Mucosa of descending colon (tissue), 3 donors: ENCODE data around the gene SND1. TPM values are rescaled to one million over a fixed set of nuclear protein-coding genes. Genes with fewer than 3 reads are reported as not detected.

ENCODE experiments used
- ATAC-seq: fragments of 200-7000 bp; cut with Tn5 transposase; one replicate; pipeline ENCODE4 v1.9.1; 2020; ENCODE audit warnings: mild to moderate bottlenecking, moderate library complexity
- DNase-seq, 3 donors: peaks; one replicate each; pipeline ENCODE4 v3.0.0-alpha.2; 2020
- H3K36me3 ChIP-seq: fragments of 200-600 bp; one replicate; pipeline ENCODE4 v1.8.0; 2021; ENCODE audit warnings: low read depth, mild to moderate bottlenecking
- H3K4me1 ChIP-seq: fragments of 200-600 bp; one replicate; pipeline ENCODE4 v1.8.0; 2021; ENCODE audit warnings: low read depth, mild to moderate bottlenecking
- H3K4me3 ChIP-seq: fragments of 200-600 bp; one replicate; pipeline ENCODE4 v1.8.0; 2021; ENCODE audit warnings: mild to moderate bottlenecking
- H3K9me3 ChIP-seq: fragments of 200-600 bp; one replicate; pipeline ENCODE4 v1.8.0; 2021; ENCODE audit warnings: mild to moderate bottlenecking
- intact Hi-C, 2 donors: fragments of 100-400 bp; cut with DNase I in 1 of 2; cut with micrococcal nuclease in 1 of 2; formaldehyde crosslinking; loops; one replicate each; pipeline versions ENCODE4 v1.11.0 to v1.11.1; 2022; cut with DNase I, micrococcal nuclease
- total RNA-seq, 3 donors: library from RNA; stranded (reverse); fragmentation: NEBNext Ultra II Directional in 2 of 3; extraction: Animal tissue kit (Norgen Biotek cat#: 25700) in 2 of 3; gene quantifications; one replicate each; pipeline versions ENCODE4 v1.2.1 to v1.2.4, GENCODE V29; 2021 to 2023
- TF ChIP-seq, protein P1 (sequence below): fragments of 200-600 bp; IDR thresholded peaks from one replicate; pipeline ENCODE4 v1.8.0; 2022; ENCODE audit warnings: antibody characterized with exemption, mild to moderate bottlenecking
- donor health status: DM: no; HTN: no; CAD: no; lungs with moderate emphysema.
- donor health status: DM: no; HTN: no; CAD: no.
- donor health status: DM: no; HTN: yes; CAD: no.

The SND1 gene
- total RNA-seq, 3 donors from 2014 or later, result 99.0 to 131 (median 106) TPM

DNA sequence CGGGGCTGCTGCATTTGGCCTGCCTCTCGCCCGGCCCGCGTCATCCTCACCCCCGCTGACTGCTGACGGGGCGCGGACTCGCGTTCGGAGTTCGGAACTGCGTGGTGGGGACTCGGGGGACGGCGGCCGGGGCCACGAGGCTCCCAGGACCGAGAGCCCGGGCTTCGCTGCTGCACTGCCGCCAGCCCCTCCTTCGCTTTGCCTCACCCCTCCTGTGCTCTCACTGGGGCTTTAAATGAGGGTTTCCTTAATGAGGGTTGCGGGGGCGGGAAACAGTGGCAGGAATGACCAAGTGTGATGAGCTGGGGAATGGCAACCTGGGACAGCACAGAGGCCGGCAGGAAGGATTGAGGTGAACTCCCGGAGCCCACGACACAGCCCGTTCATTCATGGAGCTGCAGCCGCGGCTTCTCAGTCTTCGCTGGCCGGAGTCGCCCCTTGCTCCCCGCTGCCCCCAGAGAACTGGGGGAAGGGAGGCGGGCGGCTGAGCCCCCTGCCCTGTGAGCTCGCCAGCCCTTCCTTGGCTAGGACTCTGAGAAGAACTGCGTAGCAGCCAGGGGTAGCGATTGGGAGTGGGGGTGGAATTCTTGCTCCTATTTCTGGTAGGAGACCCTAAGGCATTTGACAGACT lies 380.7 kb downstream of the SND1 start:
- Histone ChIP-seq H3K4me1 (peaks cover 4% of the 10 kb centered on the region), H3K9me3 (no peaks in the 10 kb centered on the region), H3K36me3 (no peaks in the 10 kb centered on the region), H3K4me3 (no peak overlapping the region)
- TF ChIP-seq, protein P1, sequence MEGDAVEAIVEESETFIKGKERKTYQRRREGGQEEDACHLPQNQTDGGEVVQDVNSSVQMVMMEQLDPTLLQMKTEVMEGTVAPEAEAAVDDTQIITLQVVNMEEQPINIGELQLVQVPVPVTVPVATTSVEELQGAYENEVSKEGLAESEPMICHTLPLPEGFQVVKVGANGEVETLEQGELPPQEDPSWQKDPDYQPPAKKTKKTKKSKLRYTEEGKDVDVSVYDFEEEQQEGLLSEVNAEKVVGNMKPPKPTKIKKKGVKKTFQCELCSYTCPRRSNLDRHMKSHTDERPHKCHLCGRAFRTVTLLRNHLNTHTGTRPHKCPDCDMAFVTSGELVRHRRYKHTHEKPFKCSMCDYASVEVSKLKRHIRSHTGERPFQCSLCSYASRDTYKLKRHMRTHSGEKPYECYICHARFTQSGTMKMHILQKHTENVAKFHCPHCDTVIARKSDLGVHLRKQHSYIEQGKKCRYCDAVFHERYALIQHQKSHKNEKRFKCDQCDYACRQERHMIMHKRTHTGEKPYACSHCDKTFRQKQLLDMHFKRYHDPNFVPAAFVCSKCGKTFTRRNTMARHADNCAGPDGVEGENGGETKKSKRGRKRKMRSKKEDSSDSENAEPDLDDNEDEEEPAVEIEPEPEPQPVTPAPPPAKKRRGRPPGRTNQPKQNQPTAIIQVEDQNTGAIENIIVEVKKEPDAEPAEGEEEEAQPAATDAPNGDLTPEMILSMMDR, result no peak
- ATAC-seq (no peak), DNase-seq (no peak)
- intact Hi-C loops, result no loop called here

DNA sequence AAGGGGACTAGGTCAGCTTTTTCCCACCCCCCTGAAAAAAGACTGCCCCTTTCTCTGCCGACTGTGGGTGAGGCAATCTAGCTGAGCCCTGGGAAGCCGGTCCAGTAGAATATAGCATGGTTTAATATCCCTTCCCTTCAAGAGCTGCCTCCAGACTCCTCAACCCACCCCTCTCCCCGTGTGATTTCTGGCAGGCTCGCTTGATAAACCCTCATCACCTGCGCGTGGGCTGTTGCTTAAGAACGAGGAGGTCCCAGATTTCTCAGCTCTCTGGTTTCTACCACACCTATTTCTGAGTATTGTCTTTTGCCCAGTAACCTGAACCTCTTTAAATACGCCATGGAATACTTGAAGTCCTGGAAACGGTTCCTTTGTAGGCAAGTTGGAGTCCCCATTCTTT lies 381.3 kb downstream of the SND1 start:
- Histone ChIP-seq H3K36me3 (no peaks in the 10 kb centered on the region), H3K4me3 (no peak overlapping the region), H3K4me1 (peaks cover 4% of the 10 kb centered on the region), H3K9me3 (no peaks in the 10 kb centered on the region)
- intact Hi-C loops, result no loop called here
- DNase-seq (no peak), ATAC-seq (no peak)
- TF ChIP-seq, protein P1, result no peak

DNA sequence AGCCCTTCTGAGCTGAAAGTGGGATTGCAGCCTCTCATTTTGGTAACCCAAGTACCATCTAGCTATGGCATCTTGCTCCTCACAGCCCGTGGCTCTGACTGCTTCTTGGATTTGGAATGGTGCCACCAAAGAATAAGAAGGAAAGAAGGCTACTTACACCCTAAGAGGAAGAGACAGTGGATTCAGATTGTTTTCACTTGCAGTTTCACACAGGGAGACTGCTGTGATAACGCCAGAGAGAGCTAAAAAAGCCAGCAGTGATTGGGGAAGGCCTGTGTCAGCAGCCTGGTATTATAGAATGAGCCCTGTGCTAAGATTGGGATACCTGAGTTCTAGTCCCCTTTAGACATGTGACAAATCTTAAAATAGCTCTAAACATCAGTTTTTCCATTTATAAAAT lies 382.8 kb downstream of the SND1 start:
- H3K4me3 ChIP-seq, result no peak overlapping the region
- peaks cover 4% of the 10 kb centered on the region for H3K4me1 ChIP-seq
- H3K9me3 ChIP-seq, result no peaks in the 10 kb centered on the region
- H3K36me3 ChIP-seq, result no peaks in the 10 kb centered on the region
- DNase-seq (no peak), ATAC-seq (no peak)
- intact Hi-C loops, result no loop called here
- TF ChIP-seq, protein P1, result no peak

DNA sequence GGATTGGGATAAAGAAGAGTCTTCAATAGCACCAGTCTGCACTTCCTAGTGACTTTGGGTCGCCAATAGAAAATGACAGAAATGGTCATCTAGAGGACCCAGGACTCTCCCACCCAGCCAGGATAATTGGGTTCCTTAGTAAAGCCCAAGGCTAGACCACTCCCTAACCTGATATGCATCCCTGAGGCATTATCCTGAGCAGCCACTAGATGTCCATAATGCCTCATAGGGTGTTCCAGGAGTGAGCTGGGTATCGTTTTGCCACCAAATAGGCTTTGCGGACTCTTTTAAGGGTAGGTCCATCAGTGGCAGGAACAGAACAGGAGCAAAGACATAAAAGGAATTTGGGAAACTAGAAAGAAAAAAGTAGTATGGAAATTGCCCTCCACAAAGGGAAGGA lies 383.7 kb downstream of the SND1 start:
- DNase-seq (no peak), ATAC-seq (no peak)
- Histone ChIP-seq H3K4me3 (no peak overlapping the region), H3K36me3 (no peaks in the 10 kb centered on the region), H3K9me3 (no peaks in the 10 kb centered on the region), H3K4me1 (no peaks in the 10 kb centered on the region)
- intact Hi-C loops, result no loop called here
- TF ChIP-seq, protein P1, result no peak

DNA sequence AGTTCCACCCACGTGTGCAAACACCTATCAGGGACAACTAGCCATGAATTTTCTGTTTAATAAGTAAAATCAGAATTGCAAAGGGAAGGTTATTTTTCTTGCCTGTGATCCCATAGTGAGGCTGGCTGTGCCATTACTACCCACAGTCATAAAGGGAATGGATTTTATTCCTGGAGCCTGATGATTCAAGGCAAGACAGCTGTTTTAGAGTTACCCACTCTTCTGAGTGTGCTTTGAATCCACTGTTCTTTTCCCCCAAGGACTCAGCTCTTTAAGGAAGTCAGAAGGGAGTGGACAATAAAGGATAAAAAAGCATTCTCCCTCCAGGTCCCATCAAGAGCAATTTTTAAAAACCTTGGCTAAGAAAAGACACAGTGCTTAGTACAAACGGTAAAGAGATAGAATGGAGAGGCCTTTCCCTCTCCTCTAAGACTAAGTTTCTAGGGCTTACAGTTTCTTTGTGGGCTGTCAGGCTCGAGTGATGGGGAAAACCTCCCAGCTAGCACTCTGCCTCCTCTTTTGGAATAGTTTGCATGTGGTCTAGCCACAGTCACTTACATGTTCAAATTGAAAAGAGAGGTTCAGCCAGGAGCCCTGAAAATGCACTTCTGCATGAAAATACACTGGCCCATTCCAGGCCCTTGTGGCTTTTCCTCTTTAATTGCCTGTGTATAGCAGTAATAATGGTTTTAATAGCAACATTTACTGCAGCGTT lies 384.4 kb downstream of the SND1 start:
- ATAC-seq, result no peak
- intact Hi-C loops, result no loop called here
- TF ChIP-seq, protein P1, result no peak
- H3K9me3 ChIP-seq, result no peaks in the 10 kb centered on the region
- no peak for DNase-seq
- no peak overlapping the region for H3K4me3 ChIP-seq
- no peaks in the 10 kb centered on the region for H3K4me1 ChIP-seq
- H3K36me3 ChIP-seq, result no peaks in the 10 kb centered on the region
